Mucosa of rectum (tissue), 2 donors: ENCODE data around the gene EFCAB11.

Experiments
- H3K27ac ChIP-seq, 2 donors: one replicate each; pipeline ENCODE4 v1.7.0; 2013; ENCODE audit warnings: inconsistent platforms in 2 of 2, low read depth in 2 of 2, low read length in 2 of 2
- H3K27me3 ChIP-seq, 2 donors: one replicate each; pipeline ENCODE4 v1.7.0; 2013; ENCODE audit warnings: low read length in 2 of 2; ENCODE audit not compliant: control insufficient read depth in 2 of 2, insufficient read depth in 2 of 2
- H3K36me3 ChIP-seq, 2 donors: one replicate each; pipeline ENCODE4 v1.7.0; 2013; ENCODE audit warnings: low read length in 2 of 2; ENCODE audit not compliant: control insufficient read depth in 2 of 2, insufficient read depth in 2 of 2
- H3K4me1 ChIP-seq, 2 donors: one replicate each; pipeline ENCODE4 v1.7.0; 2013; ENCODE audit warnings: low read length in 2 of 2, mild to moderate bottlenecking in 1 of 2; ENCODE audit not compliant: control insufficient read depth in 2 of 2, insufficient read depth in 2 of 2
- H3K4me3 ChIP-seq, 2 donors: one replicate each; pipeline ENCODE4 v1.7.0; 2013; ENCODE audit warnings: low read length in 2 of 2
- H3K9ac ChIP-seq, 2 donors: one replicate each; pipeline ENCODE4 v1.7.0; 2013; ENCODE audit warnings: low read length in 2 of 2, low read depth in 1 of 2, mild to moderate bottlenecking in 1 of 2
- H3K9me3 ChIP-seq, 2 donors: one replicate each; pipeline ENCODE4 v1.7.0; 2013; ENCODE audit warnings: low read length in 2 of 2; ENCODE audit not compliant: control insufficient read depth in 2 of 2
- donor health status: healthy.
- donor health status: Normal muscosa, but diverticular disease.

The EFCAB11 gene

GRCh38 chr14:89986462-89987160 lies 32.1 kb upstream of the EFCAB11 start:
- H3K4me1 ChIP-seq: no peaks in the 10 kb centered on the region
- no peak overlapping the region for H3K4me3 ChIP-seq
- H3K36me3 ChIP-seq: peaks cover 22 to 35% of the 10 kb centered on the region in 2 donors
- no peaks in the 10 kb centered on the region for H3K27me3 ChIP-seq
- no peaks in the 10 kb centered on the region for H3K9me3 ChIP-seq
- H3K27ac ChIP-seq: no peak overlapping the region
- H3K9ac ChIP-seq: no peak overlapping the region

- H3K9me3 ChIP-seq: no peaks in the 10 kb centered on the region
- peaks cover 23 to 38% of the 10 kb centered on the region in 2 donors for H3K36me3 ChIP-seq
- no peaks in the 10 kb centered on the region for H3K4me1 ChIP-seq
- no peaks in the 10 kb centered on the region for H3K27me3 ChIP-seq
- H3K4me3 ChIP-seq: no peak overlapping the region
- no peak overlapping the region for H3K9ac ChIP-seq
- H3K27ac ChIP-seq: no peak overlapping the region
Observed at GRCh38 chr14:89983375-89983774, 28.8 kb upstream of the EFCAB11 start.

GRCh38 chr14:89978656-89979055 lies 24.1 kb upstream of the EFCAB11 start:
- no peak overlapping the region for H3K27ac ChIP-seq
- peaks cover 23 to 33% of the 10 kb centered on the region in 2 donors for H3K36me3 ChIP-seq
- no peak overlapping the region for H3K9ac ChIP-seq
- no peaks in the 10 kb centered on the region for H3K27me3 ChIP-seq
- no peak overlapping the region for H3K4me3 ChIP-seq
- H3K9me3 ChIP-seq: no peaks in the 10 kb centered on the region
- no peaks in the 10 kb centered on the region for H3K4me1 ChIP-seq

- Histone ChIP-seq H3K4me3 (no peak overlapping the region), H3K27me3 (no peaks in the 10 kb centered on the region), H3K36me3 (peaks cover 20 to 25% of the 10 kb centered on the region in 2 donors), H3K27ac (no peak overlapping the region), H3K4me1 (no peaks in the 10 kb centered on the region), H3K9ac (no peak overlapping the region), H3K9me3 (no peaks in the 10 kb centered on the region)
Observed at GRCh38 chr14:89977668-89978067, 23.1 kb upstream of the EFCAB11 start.

GRCh38 chr14:89973234-89973823 lies 18.8 kb upstream of the EFCAB11 start:
- H3K9me3 ChIP-seq: no peaks in the 10 kb centered on the region
- H3K36me3 ChIP-seq: peaks cover 25% of the 10 kb centered on the region in 2 donors
- H3K4me1 ChIP-seq: no peaks in the 10 kb centered on the region
- H3K4me3 ChIP-seq: no peak overlapping the region
- no peak overlapping the region for H3K27ac ChIP-seq
- no peak overlapping the region for H3K9ac ChIP-seq
- no peaks in the 10 kb centered on the region for H3K27me3 ChIP-seq

GRCh38 chr14:89965839-89966238 lies 11.3 kb upstream of the EFCAB11 start:
- Histone ChIP-seq H3K4me1 (no peaks in the 10 kb centered on the region), H3K27ac (no peak overlapping the region), H3K9me3 (no peaks in the 10 kb centered on the region), H3K4me3 (no peak overlapping the region), H3K27me3 (no peaks in the 10 kb centered on the region), H3K36me3 (peaks cover 30 to 47% of the 10 kb centered on the region in 2 donors), H3K9ac (no peak overlapping the region)

- H3K4me1 ChIP-seq: no peaks in the 10 kb centered on the region
- no peak overlapping the region for H3K9ac ChIP-seq
- H3K27ac ChIP-seq: no peak overlapping the region
- no peak overlapping the region for H3K4me3 ChIP-seq
- H3K9me3 ChIP-seq: no peaks in the 10 kb centered on the region
- peaks cover 23 to 41% of the 10 kb centered on the region in 2 donors for H3K36me3 ChIP-seq
- no peaks in the 10 kb centered on the region for H3K27me3 ChIP-seq
Observed at GRCh38 chr14:89963288-89963978, 8.9 kb upstream of the EFCAB11 start.

- Histone ChIP-seq H3K9me3 (no peaks in the 10 kb centered on the region), H3K9ac (no peak overlapping the region), H3K36me3 (peaks cover 15 to 27% of the 10 kb centered on the region in 2 donors), H3K27me3 (no peaks in the 10 kb centered on the region), H3K4me1 (peaks cover 11 to 13% of the 10 kb centered on the region in 2 donors), H3K27ac (no peak overlapping the region), H3K4me3 (no peak overlapping the region)
Observed at GRCh38 chr14:89960914-89961313, 6.4 kb upstream of the EFCAB11 start.

- Histone ChIP-seq H3K36me3 (peaks cover 15 to 24% of the 10 kb centered on the region in 2 donors), H3K9ac (no peak overlapping the region), H3K27ac (no peak overlapping the region), H3K27me3 (no peaks in the 10 kb centered on the region), H3K4me3 (no peak overlapping the region), H3K4me1 (peaks cover 11 to 13% of the 10 kb centered on the region in 2 donors), H3K9me3 (no peaks in the 10 kb centered on the region)
Observed at GRCh38 chr14:89959853-89960445, 5.4 kb upstream of the EFCAB11 start.

- Histone ChIP-seq H3K4me1 (peaks cover 16% of the 10 kb centered on the region in 2 donors), H3K9me3 (no peaks in the 10 kb centered on the region), H3K27ac (no peak overlapping the region), H3K36me3 (peaks cover 11 to 16% of the 10 kb centered on the region in 2 donors), H3K4me3 (no peak overlapping the region), H3K27me3 (no peaks in the 10 kb centered on the region), H3K9ac (no peak overlapping the region)
Observed at GRCh38 chr14:89958966-89959365, 4.4 kb upstream of the EFCAB11 start.
